Measurements from ENCODE around the gene MCF2L. TPM values are rescaled to one million over a fixed set of nuclear protein-coding genes. Genes with fewer than 3 reads are reported as not detected.
A peak's percentile ranks its signal among the peaks of the same experiment; 100 is the strongest.

The MCF2L gene
- total RNA-seq, 4 donors from 2014 or later = 62.1 to 186 (median 91.3) TPM

GRCh38 chr13:112972867-112973576 lies 4.0 kb downstream of the MCF2L start:
- H3K27me3 ChIP-seq = peaks cover 32% of the 10 kb centered on the region
- H3K4me1 ChIP-seq = peaks cover 0 to 13% (median 7%) of the 10 kb centered on the region in 4 donors
- in situ Hi-C loops (cut with MboI; ENCODE audit: low pct_ligation_motif_present in 1 of 4, low pct_unique_long_range_greater_than_20kb in 1 of 4, low sequenced_read_pairs in 3 of 4) = loop anchor here in 1 of 4 donors (25.0 kb wide), 1 partner anchor 414 kb away; no protein-coding TSS in a partner anchor
- intact Hi-C loops (cut with DNase I; ENCODE audit: low total_unique reads) = no loop called here
- H3K4me3 ChIP-seq = no peak overlapping the region
- peak; percentile 7 for DNase-seq
- no peak overlapping the region for H3K27ac ChIP-seq
- TF ChIP-seq POLR2A (IDR thresholded peaks at IDR 0.05) = no peak
- no peaks in the 10 kb centered on the region for H3K9me3 ChIP-seq
- 83 to 88% methylated on average over 5 to 19 of the region's 19 CpGs for WGBS, 2 donors (ENCODE audit: low coverage in 1 of 2)
- H3K36me3 ChIP-seq = no peaks in the 10 kb centered on the region

DNA sequence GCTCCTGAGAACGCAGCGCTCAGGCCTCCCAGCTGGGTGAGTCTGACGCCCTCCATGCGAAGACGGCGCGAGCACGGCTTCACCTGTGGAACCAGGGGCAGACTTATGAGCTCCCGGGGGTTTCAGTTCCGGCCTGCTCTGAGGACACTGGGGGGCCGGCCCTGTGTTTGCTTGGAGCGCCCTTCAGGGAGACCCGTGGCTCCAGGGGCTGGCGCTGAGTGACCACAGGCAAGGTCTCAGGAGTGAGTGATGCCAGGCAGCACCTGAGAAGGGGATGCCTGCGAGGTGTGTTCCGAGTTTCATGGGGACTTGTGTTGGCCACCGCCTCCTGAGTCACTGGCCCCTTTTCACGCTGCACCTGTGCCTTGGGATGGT lies 4.5 kb downstream of the MCF2L start:
- intact Hi-C loops (cut with DNase I; ENCODE audit: low total_unique reads) = no loop called here
- WGBS, 2 donors (ENCODE audit: low coverage in 1 of 2) = 92% methylated on average over 18 of the region's 18 CpGs; no CpG with 5 or more reads in 1 of the 2 donors
- DNase-seq = peak; percentile 3

DNA sequence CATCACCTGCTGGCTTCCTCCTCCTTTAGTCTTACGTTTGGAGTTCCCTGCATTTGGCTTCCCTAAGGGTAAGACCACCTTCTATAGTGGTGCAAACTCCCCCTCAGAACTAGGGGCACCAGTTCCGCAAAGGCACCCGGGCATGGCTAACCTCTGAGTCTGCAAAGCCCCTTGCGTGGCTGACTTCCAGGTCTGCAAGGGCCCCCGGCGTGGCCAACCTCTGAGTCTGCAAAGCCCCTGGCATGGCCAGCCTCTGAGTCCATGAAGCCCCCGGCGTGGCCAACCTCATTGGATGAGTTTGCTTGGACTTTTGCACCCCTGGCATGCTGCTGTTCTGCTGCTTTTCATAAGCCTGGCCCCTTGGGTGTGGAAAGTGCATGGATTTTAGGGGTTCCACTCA lies 5.1 kb downstream of the MCF2L start:
- Histone ChIP-seq H3K4me1 (peaks cover 0 to 8% (median 2%) of the 10 kb centered on the region in 4 donors), H3K27me3 (peaks cover 21% of the 10 kb centered on the region), H3K36me3 (no peaks in the 10 kb centered on the region), H3K27ac (no peak overlapping the region), H3K4me3 (no peak overlapping the region), H3K9me3 (no peaks in the 10 kb centered on the region)
- in situ Hi-C loops (cut with MboI; ENCODE audit: low pct_ligation_motif_present in 1 of 4, low pct_unique_long_range_greater_than_20kb in 1 of 4, low sequenced_read_pairs in 3 of 4) = loop anchor here in 1 of 4 donors (25.0 kb wide), 1 partner anchor 413 kb away; no protein-coding TSS in a partner anchor
- intact Hi-C loops (cut with DNase I; ENCODE audit: low total_unique reads) = no loop called here
- 79% methylated on average over 8 of the region's 8 CpGs; no CpG with 5 or more reads in 1 of the 2 donors for WGBS, 2 donors (ENCODE audit: low coverage in 1 of 2)
- TF ChIP-seq POLR2AphosphoS5 (IDR thresholded peaks at IDR 0.05) (no peak), EP300 (IDR thresholded peaks at IDR 0.05; ENCODE audit: low read depth) (no peak), POLR2A (IDR thresholded peaks at IDR 0.05) (no peak)
- TF ChIP-seq, protein P1, sequence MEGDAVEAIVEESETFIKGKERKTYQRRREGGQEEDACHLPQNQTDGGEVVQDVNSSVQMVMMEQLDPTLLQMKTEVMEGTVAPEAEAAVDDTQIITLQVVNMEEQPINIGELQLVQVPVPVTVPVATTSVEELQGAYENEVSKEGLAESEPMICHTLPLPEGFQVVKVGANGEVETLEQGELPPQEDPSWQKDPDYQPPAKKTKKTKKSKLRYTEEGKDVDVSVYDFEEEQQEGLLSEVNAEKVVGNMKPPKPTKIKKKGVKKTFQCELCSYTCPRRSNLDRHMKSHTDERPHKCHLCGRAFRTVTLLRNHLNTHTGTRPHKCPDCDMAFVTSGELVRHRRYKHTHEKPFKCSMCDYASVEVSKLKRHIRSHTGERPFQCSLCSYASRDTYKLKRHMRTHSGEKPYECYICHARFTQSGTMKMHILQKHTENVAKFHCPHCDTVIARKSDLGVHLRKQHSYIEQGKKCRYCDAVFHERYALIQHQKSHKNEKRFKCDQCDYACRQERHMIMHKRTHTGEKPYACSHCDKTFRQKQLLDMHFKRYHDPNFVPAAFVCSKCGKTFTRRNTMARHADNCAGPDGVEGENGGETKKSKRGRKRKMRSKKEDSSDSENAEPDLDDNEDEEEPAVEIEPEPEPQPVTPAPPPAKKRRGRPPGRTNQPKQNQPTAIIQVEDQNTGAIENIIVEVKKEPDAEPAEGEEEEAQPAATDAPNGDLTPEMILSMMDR (IDR thresholded peaks at IDR 0.05) = no peak
- no peak for DNase-seq

More for the DNA sequence above, 4.5 kb downstream of the MCF2L start:
- Histone ChIP-seq H3K27me3 (peaks cover 27% of the 10 kb centered on the region), H3K4me3 (no peak overlapping the region), H3K36me3 (no peaks in the 10 kb centered on the region), H3K9me3 (no peaks in the 10 kb centered on the region), H3K4me1 (peaks cover 0 to 10% (median 5%) of the 10 kb centered on the region in 4 donors), H3K27ac (no peak overlapping the region)
- in situ Hi-C loops (cut with MboI; ENCODE audit: low pct_ligation_motif_present in 1 of 4, low pct_unique_long_range_greater_than_20kb in 1 of 4, low sequenced_read_pairs in 3 of 4) = loop anchor here in 1 of 4 donors (25.0 kb wide), 1 partner anchor 414 kb away; no protein-coding TSS in a partner anchor
- TF ChIP-seq EP300 (IDR thresholded peaks at IDR 0.05; ENCODE audit: low read depth) (no peak), POLR2A (IDR thresholded peaks at IDR 0.05) (no peak), POLR2AphosphoS5 (IDR thresholded peaks at IDR 0.05) (no peak)
- TF ChIP-seq, protein P1 (IDR thresholded peaks at IDR 0.05) = no peak

GRCh38 chr13:112974671-112975070 lies 5.7 kb downstream of the MCF2L start:
- H3K4me1 ChIP-seq = peaks cover 0 to 2% (median 0%) of the 10 kb centered on the region in 4 donors
- peaks cover 19% of the 10 kb centered on the region for H3K27me3 ChIP-seq
- no peak overlapping the region for H3K4me3 ChIP-seq
- intact Hi-C loops (cut with DNase I; ENCODE audit: low total_unique reads) (no loop called here), in situ Hi-C loops (cut with MboI; ENCODE audit: low pct_ligation_motif_present in 1 of 4, low pct_unique_long_range_greater_than_20kb in 1 of 4, low sequenced_read_pairs in 3 of 4) (loop anchor here in 1 of 4 donors (25.0 kb wide), 1 partner anchor 413 kb away; no protein-coding TSS in a partner anchor)
- WGBS, 2 donors (ENCODE audit: low coverage in 1 of 2) = 87 to 91% methylated on average over 13 of the region's 13 CpGs
- TF ChIP-seq EP300 (IDR thresholded peaks at IDR 0.05; ENCODE audit: low read depth) (no peak), POLR2AphosphoS5 (IDR thresholded peaks at IDR 0.05) (no peak), POLR2A (IDR thresholded peaks at IDR 0.05) (no peak)
- TF ChIP-seq, protein P1 (IDR thresholded peaks at IDR 0.05) = no peak
- no peak overlapping the region for H3K27ac ChIP-seq
- no peaks in the 10 kb centered on the region for H3K36me3 ChIP-seq
- H3K9me3 ChIP-seq = no peaks in the 10 kb centered on the region
- DNase-seq = no peak

Measured in transverse colon (tissue), 4 donors.